ENCODE measurements around the gene FAM107B. TPM values are rescaled to one million over a fixed set of nuclear protein-coding genes. Genes with fewer than 3 reads are reported as not detected.

Gene FAM107B
- total RNA-seq, 1 experiment from 2014 or later = 24.5 TPM

DNA sequence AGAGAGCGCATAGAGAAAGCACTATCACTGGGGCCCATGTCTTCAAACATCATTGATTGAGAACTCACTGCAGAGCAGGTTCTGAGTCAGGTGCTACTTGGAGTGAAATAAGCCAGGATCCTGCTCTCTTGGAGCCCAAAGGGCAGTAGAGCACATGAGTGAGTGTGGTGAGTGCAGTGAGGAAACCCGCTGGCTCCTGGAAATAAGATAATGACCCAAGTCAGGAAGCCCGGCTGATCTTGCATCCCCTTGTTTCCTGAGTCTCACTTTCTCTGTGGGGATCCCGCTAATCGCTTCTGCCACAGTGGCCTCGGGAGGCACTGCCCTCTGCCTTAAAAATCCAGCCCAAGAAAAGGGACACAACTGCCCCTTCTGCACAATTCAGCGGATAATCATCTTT, 7.1 kb upstream of the FAM107B start:
- H3K27ac ChIP-seq (ENCODE audit: insufficient read length, low read depth, low read length) = no peak overlapping the region
- H2BK20ac ChIP-seq (ENCODE audit: low read depth, low read length, poor library complexity, severe bottlenecking) = no peak overlapping the region
- no peaks in the 10 kb centered on the region; a peak in 1 of 7 replicates for H3K36me3 Mint-ChIP-seq (ENCODE audit: insufficient read depth in 1 of 3, low read depth in 3 of 3)
- no peak overlapping the region for H3K18ac ChIP-seq (ENCODE audit: insufficient read length, low read depth, low read length)
- no peaks in the 10 kb centered on the region for H3K79me2 ChIP-seq (ENCODE audit: insufficient read depth, low read length)
- DNase-seq = no peak
- H2AK5ac ChIP-seq (ENCODE audit: insufficient read length, low read length) = no peak overlapping the region
- no peak overlapping the region for H3K27ac Mint-ChIP-seq
- H4K8ac ChIP-seq (replicated peaks; ENCODE audit: insufficient read length, low read depth, low read length) = no peak overlapping the region
- TF ChIP-seq, protein P1, sequence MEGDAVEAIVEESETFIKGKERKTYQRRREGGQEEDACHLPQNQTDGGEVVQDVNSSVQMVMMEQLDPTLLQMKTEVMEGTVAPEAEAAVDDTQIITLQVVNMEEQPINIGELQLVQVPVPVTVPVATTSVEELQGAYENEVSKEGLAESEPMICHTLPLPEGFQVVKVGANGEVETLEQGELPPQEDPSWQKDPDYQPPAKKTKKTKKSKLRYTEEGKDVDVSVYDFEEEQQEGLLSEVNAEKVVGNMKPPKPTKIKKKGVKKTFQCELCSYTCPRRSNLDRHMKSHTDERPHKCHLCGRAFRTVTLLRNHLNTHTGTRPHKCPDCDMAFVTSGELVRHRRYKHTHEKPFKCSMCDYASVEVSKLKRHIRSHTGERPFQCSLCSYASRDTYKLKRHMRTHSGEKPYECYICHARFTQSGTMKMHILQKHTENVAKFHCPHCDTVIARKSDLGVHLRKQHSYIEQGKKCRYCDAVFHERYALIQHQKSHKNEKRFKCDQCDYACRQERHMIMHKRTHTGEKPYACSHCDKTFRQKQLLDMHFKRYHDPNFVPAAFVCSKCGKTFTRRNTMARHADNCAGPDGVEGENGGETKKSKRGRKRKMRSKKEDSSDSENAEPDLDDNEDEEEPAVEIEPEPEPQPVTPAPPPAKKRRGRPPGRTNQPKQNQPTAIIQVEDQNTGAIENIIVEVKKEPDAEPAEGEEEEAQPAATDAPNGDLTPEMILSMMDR (conservative IDR thresholded peaks at IDR 0.05) = no peak
- H3K4me1 ChIP-seq (ENCODE audit: insufficient read depth, low read length) = no peaks in the 10 kb centered on the region; the same call in 1 of the 2 replicates
- no peak overlapping the region for H2BK12ac ChIP-seq (ENCODE audit: insufficient read length, low read depth, low read length)
- peak overlapping the region; percentile 51 for H4K5ac ChIP-seq (ENCODE audit: insufficient read length, low read depth, low read length)
- H3T11ph ChIP-seq (ENCODE audit: low read length) = no peak overlapping the region
- H3K23ac ChIP-seq (ENCODE audit: insufficient read length, low read depth, low read length) = no peak overlapping the region
- no peaks in the 10 kb centered on the region for H3K79me1 ChIP-seq (ENCODE audit: insufficient read depth, low read depth, low read length, poor library complexity, severe bottlenecking)
- no peak overlapping the region for H3K14ac ChIP-seq (ENCODE audit: insufficient read depth, low read length)
- H3K9ac ChIP-seq (ENCODE audit: extremely low read depth, insufficient read length, low read length) = no peak overlapping the region
- H3K23me2 ChIP-seq (ENCODE audit: insufficient read length, low read depth, low read length, poor library complexity, severe bottlenecking) = no peaks in the 10 kb centered on the region
- no peaks in the 10 kb centered on the region for H3K27me3 Mint-ChIP-seq (ENCODE audit: low read depth)
- no peak overlapping the region for H3K56ac ChIP-seq (ENCODE audit: insufficient read length, low read depth, low read length)
- H3K9me3 Mint-ChIP-seq = peaks cover 0 to 5% of the 10 kb centered on the region in 2 experiments; a peak in 3 of 5 replicates
- WGBS (ENCODE audit: extremely low coverage, insufficient read length, low lambda C conversion rate) = no CpG with 5 or more reads among the region's 7 CpGs
- peak overlapping the region; percentile 40 for H2AFZ ChIP-seq (ENCODE audit: low read length)
- H3K4me2 ChIP-seq (ENCODE audit: insufficient read depth, insufficient read length, low read length) = no peak overlapping the region
- peaks cover 3 to 4% of the 10 kb centered on the region in 2 experiments; a peak in 3 of 4 replicates for H3K4me1 Mint-ChIP-seq
- no peak overlapping the region for H3K4ac ChIP-seq (ENCODE audit: low read depth, low read length)
- H4K20me1 ChIP-seq (ENCODE audit: control insufficient read depth, insufficient read depth, insufficient read length) = no peaks in the 10 kb centered on the region
- no peaks in the 10 kb centered on the region for H3K27me3 ChIP-seq (ENCODE audit: insufficient read depth, low read length)
- H2BK5ac ChIP-seq (ENCODE audit: insufficient read length, low read length) = no peak overlapping the region
- no peak overlapping the region for H2BK15ac ChIP-seq (ENCODE audit: low read depth, low read length)
- H3K9me3 ChIP-seq (ENCODE audit: control insufficient read depth, low read depth, low read length) = no peaks in the 10 kb centered on the region
- H3K4me3 Mint-ChIP-seq = no peak overlapping the region
- H4K91ac ChIP-seq (ENCODE audit: insufficient read length, low read depth, low read length) = no peak overlapping the region
- H2BK120ac ChIP-seq (ENCODE audit: low read depth, low read length, poor library complexity, severe bottlenecking) = no peak overlapping the region

All from H9 (cell line).